HCT116 (cell line): ENCODE results near the gene SLC7A11. TPM values are rescaled to one million over a fixed set of nuclear protein-coding genes. Genes with fewer than 3 reads are reported as not detected.

ENCODE experiments used
- ATAC-seq: fragments of 200-7000 bp; cut with Tn5 transposase; 2 replicates; pipeline ENCODE4 v1.9.1; 2020; ENCODE audit warnings: mild to moderate bottlenecking, moderate library complexity
- BruUV-seq: library from RNA; stranded (reverse); fragments of 400-500 nt; replicated peaks from 2 replicates; lab custom pipeline; 2021; lab: Mats Ljungman, UMichigan
- CTCF ChIA-PET: fragments of 300-600 bp; sonication (Branson Sonifier 250); formaldehyde crosslinking; loops from one replicate; lab custom pipeline; 2021; ENCODE audit warnings: antibody characterized with exemption; lab: Charles Lee
- POLR2A ChIA-PET: fragments of 300-600, 350-600 bp; sonication (Branson Sonifier 250); formaldehyde crosslinking; loops from one replicate; lab custom pipeline; 2021; ENCODE audit warnings: antibody characterized with exemption; lab: Charles Lee
- RAD21 ChIA-PET, 2 experiments: fragments of 300-600 bp; sonication (Branson Sonifier 250); formaldehyde crosslinking; loops; one replicate each; lab custom pipeline; 2023; ENCODE audit warnings: low total read pairs in 2 of 2; ENCODE audit not compliant: uncharacterized antibody in 2 of 2, unreplicated experiment in 2 of 2, low non-redundant PET in 1 of 2; lab: Charles Lee
- DNase-seq: peaks from one replicate; pipeline ENCODE4 v3.0.0-alpha.2; 2010; ENCODE audit warnings: low read depth, low spot score
- H2AFZ ChIP-seq: fragments of 200-600 bp; shearing (Covaris generic), sonication (generic); 2 replicates; pipeline ENCODE4 v1.6.1; 2017; ENCODE audit warnings: low read depth, mixed run types, mixed read lengths, antibody characterized with exemption, low read length; ENCODE audit not compliant: poor library complexity, severe bottlenecking
- H3K27ac ChIP-seq: 2 replicates; pipeline ENCODE4 v1.5.1; 2012; ENCODE audit warnings: low read depth, low read length
- H3K27me3 ChIP-seq: fragments of 200-600 bp; sonication (generic); 2 replicates; pipeline ENCODE4 v1.6.1; 2016; ENCODE audit warnings: mixed run types, low read length, mixed read lengths; ENCODE audit not compliant: insufficient read depth
- H3K36me3 ChIP-seq, 2 experiments: fragments of 200-500 bp in 1 of 2; fragments of 200-600 bp in 1 of 2; sonication (Bioruptor generic) in 1 of 2; sonication (generic) in 1 of 2; 2 replicates each; pipeline versions ENCODE4 v1.5.1 to v1.6.1; 2014 to 2016; ENCODE audit warnings: low read length in 2 of 2, inconsistent platforms in 1 of 2, mixed read lengths in 1 of 2, mixed run types in 1 of 2; ENCODE audit not compliant: insufficient read depth in 2 of 2, control insufficient read depth in 1 of 2
- H3K4me1 ChIP-seq, 2 experiments: fragments of 200-600 bp in 1 of 2; sonication (generic) in 1 of 2; 2 replicates each; pipeline versions ENCODE4 v1.5.1 to v1.6.1; 2012 to 2017; ENCODE audit warnings: low read length in 2 of 2, inconsistent platforms in 1 of 2, mild to moderate bottlenecking in 1 of 2, mixed read lengths in 1 of 2, mixed run types in 1 of 2, moderate library complexity in 1 of 2; ENCODE audit not compliant: insufficient read depth in 2 of 2, control insufficient read depth in 1 of 2
- H3K4me2 ChIP-seq: fragments of 200-600 bp; sonication (generic); 2 replicates; pipeline ENCODE4 v1.6.1; 2017; ENCODE audit warnings: mixed run types, low read length, mixed read lengths
- H3K4me3 ChIP-seq, 2 experiments: fragments of 200-600 bp in 1 of 2; sonication (generic) in 1 of 2; replicated peaks in 1 of 2; 2 replicates each; pipeline ENCODE4 v1.5.1; 2011 to 2016; ENCODE audit warnings: low read length in 2 of 2, control low read depth in 1 of 2, low read depth in 1 of 2, mild to moderate bottlenecking in 1 of 2, mixed read lengths in 1 of 2, mixed run types in 1 of 2
- H3K79me2 ChIP-seq: fragments of 200-600 bp; sonication (generic); 2 replicates; pipeline ENCODE4 v1.6.1; 2017; ENCODE audit warnings: mild to moderate bottlenecking, mixed run types, low read length, moderate library complexity, mixed read lengths; ENCODE audit not compliant: insufficient read depth
- H3K9ac ChIP-seq: fragments of 200-600 bp; sonication (generic); 2 replicates; pipeline ENCODE4 v1.6.1; 2016; ENCODE audit warnings: low read length, mixed read lengths
- H3K9me2 ChIP-seq: fragments of 200-600 bp; sonication (generic), shearing (Covaris generic); 2 replicates; pipeline ENCODE4 v1.6.1; 2017; ENCODE audit warnings: mixed run types, mild to moderate bottlenecking, moderate library complexity; ENCODE audit not compliant: insufficient read depth
- H3K9me3 ChIP-seq, 2 experiments: fragments of 200-500 bp in 1 of 2; fragments of 200-600 bp in 1 of 2; sonication (Bioruptor generic) in 1 of 2; sonication (generic) in 1 of 2; 2 replicates each; pipeline ENCODE4 v1.6.1; 2014 to 2017; ENCODE audit warnings: low read length in 2 of 2, mixed read lengths in 2 of 2, inconsistent platforms in 1 of 2, low read depth in 1 of 2, mild to moderate bottlenecking in 1 of 2, mixed run types in 1 of 2, moderate library complexity in 1 of 2; ENCODE audit not compliant: control insufficient read depth in 1 of 2, insufficient read depth in 1 of 2
- H4K20me1 ChIP-seq: fragments of 200-600 bp; sonication (generic), shearing (Covaris generic); 2 replicates; pipeline ENCODE4 v1.6.1; 2017; ENCODE audit warnings: mixed run types, mild to moderate bottlenecking, moderate library complexity; ENCODE audit not compliant: insufficient read depth
- CTCF ChIP-seq, 3 experiments: fragments of 200-600 bp in 1 of 3; sonication (generic) in 1 of 3; IDR thresholded peaks in 2 of 3; conservative IDR thresholded peaks in 1 of 3; 2 replicates each; pipeline ENCODE4 v1.5.1; 2012 to 2017; ENCODE audit warnings: low read depth in 2 of 3, low read length in 2 of 3, antibody characterized with exemption in 1 of 3, borderline replicate concordance in 1 of 3, control low read depth in 1 of 3, mild to moderate bottlenecking in 1 of 3, mixed read lengths in 1 of 3, mixed run types in 1 of 3, moderate library complexity in 1 of 3; ENCODE audit not compliant: insufficient read depth in 1 of 3
- ELF1 ChIP-seq: IDR thresholded peaks from 2 replicates; pipeline ENCODE4 v1.6.1; 2012; ENCODE audit warnings: low read depth, borderline replicate concordance
- EZH2 ChIP-seq: fragments of 200-600 bp; sonication (generic); IDR thresholded peaks from 2 replicates; pipeline ENCODE4 v1.6.1; 2017; ENCODE audit warnings: antibody characterized with exemption, mixed run types
- EZH2phosphoT487 ChIP-seq: fragments of 200-600 bp; IDR thresholded peaks from 2 replicates; pipeline ENCODE4 v1.6.1; 2018; ENCODE audit warnings: antibody characterized with exemption, borderline replicate concordance
- FOSL1 ChIP-seq: IDR thresholded peaks from 2 replicates; pipeline ENCODE4 v1.6.1; 2012; ENCODE audit warnings: low read depth
- JUND ChIP-seq: IDR thresholded peaks from 2 replicates; pipeline ENCODE4 v1.6.1; 2012
- POLR2A ChIP-seq: IDR thresholded peaks from 2 replicates; pipeline ENCODE4 v1.7.0; 2011; ENCODE audit warnings: borderline replicate concordance; ENCODE audit not compliant: insufficient read depth, insufficient read length; ENCODE audit errors: extremely low read depth
- RAD21 ChIP-seq: IDR thresholded peaks from 2 replicates; pipeline ENCODE4 v1.6.1; 2012; ENCODE audit warnings: low read depth, mild to moderate bottlenecking
- SIN3A ChIP-seq: IDR thresholded peaks from 2 replicates; pipeline ENCODE4 v1.6.1; 2012; ENCODE audit warnings: low read depth
- SRF ChIP-seq: IDR thresholded peaks from 2 replicates; pipeline ENCODE4 v1.6.1; 2012; ENCODE audit warnings: low read depth
- TCF7L2 ChIP-seq: IDR thresholded peaks from 2 replicates; pipeline ENCODE4 v1.7.0; 2011; ENCODE audit warnings: borderline replicate concordance, inconsistent platforms; ENCODE audit not compliant: insufficient read depth, insufficient read length; ENCODE audit errors: extremely low read depth
- ZBTB33 ChIP-seq: IDR thresholded peaks from 2 replicates; pipeline ENCODE4 v1.6.1; 2011; ENCODE audit warnings: mild to moderate bottlenecking, low read length, moderate library complexity; ENCODE audit not compliant: insufficient replicate concordance; ENCODE audit errors: extremely low read depth
- ZNF274 ChIP-seq: fragments of 200-500 bp; sonication (Bioruptor generic); IDR thresholded peaks from 2 replicates; pipeline ENCODE4 v1.6.1; 2014; ENCODE audit warnings: mild to moderate bottlenecking, low read depth, low read length, inconsistent platforms
- intact Hi-C: fragments of 100-400 bp; cut with micrococcal nuclease; formaldehyde crosslinking; loops from 2 replicates; pipeline ENCODE4 v1.10.0; 2022
- total RNA-seq: library from RNA; stranded (reverse); gene quantifications from one replicate; pipeline ENCODE4 v1.2.1, GENCODE V29; 2021; ENCODE audit not compliant: unreplicated experiment
- TF ChIP-seq, protein P1 (sequence below): IDR thresholded peaks from 2 replicates; pipeline ENCODE4 v1.6.1; 2012; ENCODE audit warnings: low read depth
- TF ChIP-seq, protein P2 (sequence below): IDR thresholded peaks from 2 replicates; pipeline ENCODE4 v1.6.1; 2012

The SLC7A11 gene
- total RNA-seq, 1 experiment from 2014 or later: 45.8 TPM

GRCh38 chr4:138188406-138189084 is 53.6 kb downstream of the SLC7A11 start:
- ChIA-PET RAD21 (no interaction called here), POLR2A (no interaction called here), CTCF (no interaction called here)
- intact Hi-C loops: loop anchor here (10.0 kb wide), 1 partner anchor 386 kb away; no protein-coding TSS in a partner anchor
- H3K36me3 ChIP-seq: no peaks in the 10 kb centered on the region
- H3K9ac ChIP-seq: no peak overlapping the region
- ATAC-seq (no peak), DNase-seq (no peak)
- TF ChIP-seq FOSL1 (no peak), SIN3A (no peak), ZNF274 (no peak), CTCF (IDR thresholded peaks at IDR 0.05 in 2 of 3, conservative IDR thresholded peaks at IDR 0.05 in 1 of 3; ENCODE audit: borderline replicate concordance in 1 of 3, insufficient read depth in 1 of 3, low read depth in 2 of 3, low read length in 2 of 3) (no peak), EZH2phosphoT487 (no peak), RAD21 (no peak), TCF7L2 (no peak), ELF1 (no peak), EZH2 (no peak), ZBTB33 (no peak), SRF (no peak), JUND (no peak), POLR2A (no peak)
- TF ChIP-seq, protein P1, sequence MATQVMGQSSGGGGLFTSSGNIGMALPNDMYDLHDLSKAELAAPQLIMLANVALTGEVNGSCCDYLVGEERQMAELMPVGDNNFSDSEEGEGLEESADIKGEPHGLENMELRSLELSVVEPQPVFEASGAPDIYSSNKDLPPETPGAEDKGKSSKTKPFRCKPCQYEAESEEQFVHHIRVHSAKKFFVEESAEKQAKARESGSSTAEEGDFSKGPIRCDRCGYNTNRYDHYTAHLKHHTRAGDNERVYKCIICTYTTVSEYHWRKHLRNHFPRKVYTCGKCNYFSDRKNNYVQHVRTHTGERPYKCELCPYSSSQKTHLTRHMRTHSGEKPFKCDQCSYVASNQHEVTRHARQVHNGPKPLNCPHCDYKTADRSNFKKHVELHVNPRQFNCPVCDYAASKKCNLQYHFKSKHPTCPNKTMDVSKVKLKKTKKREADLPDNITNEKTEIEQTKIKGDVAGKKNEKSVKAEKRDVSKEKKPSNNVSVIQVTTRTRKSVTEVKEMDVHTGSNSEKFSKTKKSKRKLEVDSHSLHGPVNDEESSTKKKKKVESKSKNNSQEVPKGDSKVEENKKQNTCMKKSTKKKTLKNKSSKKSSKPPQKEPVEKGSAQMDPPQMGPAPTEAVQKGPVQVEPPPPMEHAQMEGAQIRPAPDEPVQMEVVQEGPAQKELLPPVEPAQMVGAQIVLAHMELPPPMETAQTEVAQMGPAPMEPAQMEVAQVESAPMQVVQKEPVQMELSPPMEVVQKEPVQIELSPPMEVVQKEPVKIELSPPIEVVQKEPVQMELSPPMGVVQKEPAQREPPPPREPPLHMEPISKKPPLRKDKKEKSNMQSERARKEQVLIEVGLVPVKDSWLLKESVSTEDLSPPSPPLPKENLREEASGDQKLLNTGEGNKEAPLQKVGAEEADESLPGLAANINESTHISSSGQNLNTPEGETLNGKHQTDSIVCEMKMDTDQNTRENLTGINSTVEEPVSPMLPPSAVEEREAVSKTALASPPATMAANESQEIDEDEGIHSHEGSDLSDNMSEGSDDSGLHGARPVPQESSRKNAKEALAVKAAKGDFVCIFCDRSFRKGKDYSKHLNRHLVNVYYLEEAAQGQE: no peak
- TF ChIP-seq, protein P2, sequence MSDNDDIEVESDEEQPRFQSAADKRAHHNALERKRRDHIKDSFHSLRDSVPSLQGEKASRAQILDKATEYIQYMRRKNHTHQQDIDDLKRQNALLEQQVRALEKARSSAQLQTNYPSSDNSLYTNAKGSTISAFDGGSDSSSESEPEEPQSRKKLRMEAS: no peak
- BruUV-seq: no TSS peak
- no peak overlapping the region for H3K27ac ChIP-seq
- no peaks in the 10 kb centered on the region for H3K27me3 ChIP-seq
- no peaks in the 10 kb centered on the region for H4K20me1 ChIP-seq
- H3K9me3 ChIP-seq: no peaks in the 10 kb centered on the region
- no peak overlapping the region for H2AFZ ChIP-seq
- no peak overlapping the region for H3K4me2 ChIP-seq
- H3K4me3 ChIP-seq: no peak overlapping the region
- H3K79me2 ChIP-seq: no peaks in the 10 kb centered on the region
- peaks cover 5 to 15% of the 10 kb centered on the region in 2 experiments for H3K4me1 ChIP-seq
- no peaks in the 10 kb centered on the region for H3K9me2 ChIP-seq
